ENCODE measurements around the gene ADAMTS13.
"Not testable (repeated sequence)": the region's sequence is repeated elsewhere in the genome, so short reads cannot be mapped to it uniquely, and the experiment has no call there.

Gene ADAMTS13

GRCh38 chr9:133385452-133385851, 36.7 kb upstream of the ADAMTS13 start:
- TF ChIP-seq CTCF (IDR thresholded peaks at IDR 0.05; ENCODE audit: low read depth, low read length), result no peak
- no peak overlapping the region for H3K4me3 ChIP-seq (replicated peaks in 1 of 2; ENCODE audit: low read depth in 2 of 2, low read length in 2 of 2)
- no peak for DNase-seq (ENCODE audit: low read depth in 2 of 2)

GRCh38 chr9:133386338-133386737, 35.8 kb upstream of the ADAMTS13 start:
- H3K4me3 ChIP-seq (replicated peaks in 1 of 2; ENCODE audit: low read depth in 2 of 2, low read length in 2 of 2), result no peak overlapping the region
- DNase-seq (ENCODE audit: low read depth in 2 of 2), result no peak
- no peak for TF ChIP-seq CTCF (IDR thresholded peaks at IDR 0.05; ENCODE audit: low read depth, low read length)

- DNase-seq (ENCODE audit: low read depth in 2 of 2), result no peak
- no peak overlapping the region for H3K4me3 ChIP-seq (replicated peaks in 1 of 2; ENCODE audit: low read depth in 2 of 2, low read length in 2 of 2)
- TF ChIP-seq CTCF (IDR thresholded peaks at IDR 0.05; ENCODE audit: low read depth, low read length), result no peak
Observed at GRCh38 chr9:133387680-133388079, 34.5 kb upstream of the ADAMTS13 start.

- no peak overlapping the region for H3K4me3 ChIP-seq (replicated peaks in 1 of 2; ENCODE audit: low read depth in 2 of 2, low read length in 2 of 2)
- no peak for TF ChIP-seq CTCF (IDR thresholded peaks at IDR 0.05; ENCODE audit: low read depth, low read length)
- DNase-seq (ENCODE audit: low read depth in 2 of 2), result no peak
Observed at GRCh38 chr9:133389025-133389557, 33.1 kb upstream of the ADAMTS13 start.

- no peak overlapping the region for H3K4me3 ChIP-seq (replicated peaks in 1 of 2; ENCODE audit: low read depth in 2 of 2, low read length in 2 of 2)
- TF ChIP-seq CTCF (IDR thresholded peaks at IDR 0.05; ENCODE audit: low read depth, low read length), result no peak
- no peak for DNase-seq (ENCODE audit: low read depth in 2 of 2)
Observed at GRCh38 chr9:133389562-133389961, 32.6 kb upstream of the ADAMTS13 start.

GRCh38 chr9:133390713-133391112, 31.5 kb upstream of the ADAMTS13 start:
- DNase-seq (ENCODE audit: low read depth in 2 of 2), result no peak
- no peak for TF ChIP-seq CTCF (IDR thresholded peaks at IDR 0.05; ENCODE audit: low read depth, low read length)
- no peak overlapping the region for H3K4me3 ChIP-seq (replicated peaks in 1 of 2; ENCODE audit: low read depth in 2 of 2, low read length in 2 of 2)

- not testable (repeated sequence) for H3K4me3 ChIP-seq (replicated peaks in 1 of 2; ENCODE audit: low read depth in 2 of 2, low read length in 2 of 2); DNase-seq (ENCODE audit: low read depth in 2 of 2)
Observed at GRCh38 chr9:133391449-133391848, 30.7 kb upstream of the ADAMTS13 start.

GRCh38 chr9:133392308-133392707, 29.9 kb upstream of the ADAMTS13 start:
- H3K4me3 ChIP-seq (replicated peaks in 1 of 2; ENCODE audit: low read depth in 2 of 2, low read length in 2 of 2); DNase-seq (ENCODE audit: low read depth in 2 of 2): not testable (repeated sequence)
